OCI-LY1 (cell line): ENCODE results near the gene RPL28.

Experiments used
- EZH2 ChIP-seq: fragments of 200-600 bp; sonication (generic), shearing (Covaris generic); IDR thresholded peaks from 2 replicates; pipeline ENCODE4 v1.8.0; 2017; ENCODE audit warnings: borderline replicate concordance, mixed run types, mild to moderate bottlenecking, antibody characterized with exemption, low read length, moderate library complexity, mixed read lengths
- TF ChIP-seq, protein P1 (sequence below): fragments of 200-600 bp; sonication (generic), shearing (Covaris generic); IDR thresholded peaks from 2 replicates; pipeline ENCODE4 v1.5.1; 2017; ENCODE audit warnings: mild to moderate bottlenecking, antibody characterized with exemption, low read length, moderate library complexity, mixed read lengths

DNA sequence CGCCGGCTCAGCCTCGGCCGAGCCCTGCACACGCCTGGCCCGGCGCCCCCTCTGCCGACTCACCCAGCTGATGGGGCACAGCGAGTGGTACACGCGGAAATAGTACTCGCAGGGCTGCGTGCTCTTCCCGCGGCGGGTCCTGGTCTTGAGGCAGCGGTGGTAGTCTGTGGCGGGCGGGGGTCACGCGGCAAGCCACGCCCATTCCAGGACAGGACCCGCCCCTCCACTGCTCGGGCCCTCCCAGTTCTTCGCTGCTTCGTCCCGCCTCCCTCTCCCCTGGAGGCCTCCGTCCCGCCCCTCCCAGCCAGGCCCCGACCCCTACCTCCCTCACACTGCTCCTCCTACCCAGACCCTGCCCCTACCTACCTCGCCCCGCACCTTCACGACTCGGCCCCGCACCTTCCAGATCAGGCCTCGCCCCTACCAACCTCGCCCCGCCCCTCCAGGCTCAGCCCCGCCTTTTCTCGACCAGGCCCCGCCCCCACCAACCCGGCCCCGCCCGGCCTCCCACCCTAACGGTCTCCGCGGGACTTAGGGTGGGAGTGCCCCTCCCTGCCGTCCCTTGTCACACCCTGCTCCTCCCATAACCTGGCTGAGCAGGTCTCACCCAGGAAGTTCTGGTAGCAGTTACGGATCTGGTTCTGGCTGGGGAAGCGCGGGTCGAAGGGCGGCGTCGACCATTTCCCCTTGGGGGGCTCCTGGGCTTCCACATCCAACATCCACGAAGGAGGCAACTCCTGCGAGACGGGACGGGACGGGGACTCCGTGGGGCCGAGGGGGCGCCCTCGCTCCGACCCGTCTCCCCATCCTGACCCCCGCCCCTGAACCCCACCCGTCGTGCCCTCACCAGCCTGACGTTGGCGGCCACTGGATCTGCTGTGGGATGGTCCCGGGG lies 31.7 kb upstream of the RPL28 start:
- no peak for TF ChIP-seq EZH2
- TF ChIP-seq, protein P1, sequence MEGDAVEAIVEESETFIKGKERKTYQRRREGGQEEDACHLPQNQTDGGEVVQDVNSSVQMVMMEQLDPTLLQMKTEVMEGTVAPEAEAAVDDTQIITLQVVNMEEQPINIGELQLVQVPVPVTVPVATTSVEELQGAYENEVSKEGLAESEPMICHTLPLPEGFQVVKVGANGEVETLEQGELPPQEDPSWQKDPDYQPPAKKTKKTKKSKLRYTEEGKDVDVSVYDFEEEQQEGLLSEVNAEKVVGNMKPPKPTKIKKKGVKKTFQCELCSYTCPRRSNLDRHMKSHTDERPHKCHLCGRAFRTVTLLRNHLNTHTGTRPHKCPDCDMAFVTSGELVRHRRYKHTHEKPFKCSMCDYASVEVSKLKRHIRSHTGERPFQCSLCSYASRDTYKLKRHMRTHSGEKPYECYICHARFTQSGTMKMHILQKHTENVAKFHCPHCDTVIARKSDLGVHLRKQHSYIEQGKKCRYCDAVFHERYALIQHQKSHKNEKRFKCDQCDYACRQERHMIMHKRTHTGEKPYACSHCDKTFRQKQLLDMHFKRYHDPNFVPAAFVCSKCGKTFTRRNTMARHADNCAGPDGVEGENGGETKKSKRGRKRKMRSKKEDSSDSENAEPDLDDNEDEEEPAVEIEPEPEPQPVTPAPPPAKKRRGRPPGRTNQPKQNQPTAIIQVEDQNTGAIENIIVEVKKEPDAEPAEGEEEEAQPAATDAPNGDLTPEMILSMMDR: no peak
